Sigmoid colon (tissue), 4 donors: ENCODE data around the gene TMEFF2.
"Not testable (repeated sequence)": the region's sequence is repeated elsewhere in the genome, so short reads cannot be mapped to it uniquely, and the experiment has no call there.

ENCODE experiments used
- CTCF ChIP-seq, 4 experiments: fragments of 450-650 bp in 3 of 4; fragments of 200-600 bp in 1 of 4; IDR thresholded peaks; one replicate each; pipeline ENCODE4 v1.5.1; 2016 to 2019; ENCODE audit warnings: antibody characterized with exemption in 4 of 4, mild to moderate bottlenecking in 3 of 4, moderate library complexity in 2 of 4
- EP300 ChIP-seq, 4 donors: sonication (generic); formaldehyde crosslinking; IDR thresholded peaks; one replicate each; pipeline ENCODE4 v1.6.1; 2017; ENCODE audit warnings: antibody characterized with exemption in 4 of 4
- POLR2A ChIP-seq, 2 donors: fragments of 450-650 bp; IDR thresholded peaks; one replicate each; pipeline ENCODE4 v1.6.1; 2016; ENCODE audit warnings: antibody characterized with exemption in 2 of 2, mild to moderate bottlenecking in 2 of 2, moderate library complexity in 2 of 2

- TF ChIP-seq CTCF, EP300, POLR2A (IDR thresholded peaks at IDR 0.05): not testable (repeated sequence)
These were observed 114.6 kb downstream of the TMEFF2 start for GRCh38 chr2:192080096-192080495.
